Measurements from ENCODE around the gene MINK1.

DNA sequence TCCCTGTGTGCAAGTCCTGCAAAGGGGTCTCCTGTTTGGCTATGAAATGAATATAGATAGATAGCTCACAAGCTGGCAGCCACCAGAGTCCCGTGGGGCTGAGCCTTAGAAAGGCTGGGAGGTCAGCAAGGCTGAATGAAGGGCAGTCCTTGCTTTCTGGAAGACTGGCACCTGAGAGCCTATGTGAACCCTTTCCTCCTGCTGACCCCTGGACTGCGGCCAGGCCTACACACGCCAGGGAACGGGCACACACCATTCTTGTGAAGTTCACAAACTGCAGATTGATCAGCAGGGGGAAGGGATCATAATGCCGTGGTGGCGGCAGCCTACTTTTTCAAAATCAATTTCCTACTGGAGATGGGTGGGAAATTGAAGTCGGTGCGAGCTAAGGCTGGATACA lies 65.2 kb downstream of the MINK1 start:
- TF ChIP-seq, protein P1, sequence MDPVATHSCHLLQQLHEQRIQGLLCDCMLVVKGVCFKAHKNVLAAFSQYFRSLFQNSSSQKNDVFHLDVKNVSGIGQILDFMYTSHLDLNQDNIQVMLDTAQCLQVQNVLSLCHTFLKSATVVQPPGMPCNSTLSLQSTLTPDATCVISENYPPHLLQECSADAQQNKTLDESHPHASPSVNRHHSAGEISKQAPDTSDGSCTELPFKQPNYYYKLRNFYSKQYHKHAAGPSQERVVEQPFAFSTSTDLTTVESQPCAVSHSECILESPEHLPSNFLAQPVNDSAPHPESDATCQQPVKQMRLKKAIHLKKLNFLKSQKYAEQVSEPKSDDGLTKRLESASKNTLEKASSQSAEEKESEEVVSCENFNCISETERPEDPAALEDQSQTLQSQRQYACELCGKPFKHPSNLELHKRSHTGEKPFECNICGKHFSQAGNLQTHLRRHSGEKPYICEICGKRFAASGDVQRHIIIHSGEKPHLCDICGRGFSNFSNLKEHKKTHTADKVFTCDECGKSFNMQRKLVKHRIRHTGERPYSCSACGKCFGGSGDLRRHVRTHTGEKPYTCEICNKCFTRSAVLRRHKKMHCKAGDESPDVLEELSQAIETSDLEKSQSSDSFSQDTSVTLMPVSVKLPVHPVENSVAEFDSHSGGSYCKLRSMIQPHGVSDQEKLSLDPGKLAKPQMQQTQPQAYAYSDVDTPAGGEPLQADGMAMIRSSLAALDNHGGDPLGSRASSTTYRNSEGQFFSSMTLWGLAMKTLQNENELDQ (CRISPR knock-in tag; IDR thresholded peaks at IDR 0.05; ENCODE audit: borderline replicate concordance): no peak
- TF ChIP-seq SMC3 (IDR thresholded peaks at IDR 0.05; ENCODE audit: low read length) (no peak), BCL6 (CRISPR knock-in tag; IDR thresholded peaks at IDR 0.05) (no peak), EP300 (IDR thresholded peaks at IDR 0.05; ENCODE audit: low read depth in 2 of 2, low read length in 2 of 2) (no peak), EP300 (CRISPR knock-in tag; IDR thresholded peaks at IDR 0.05; ENCODE audit: borderline replicate concordance) (no peak), POLR2AphosphoS5 (IDR thresholded peaks at IDR 0.05; ENCODE audit: low read depth, low read length) (no peak), ASH2L (IDR thresholded peaks at IDR 0.05; ENCODE audit: insufficient read length, low read depth, low read length) (no peak), CBFB (CRISPR knock-in tag; IDR thresholded peaks at IDR 0.05) (no peak), YY1 (IDR thresholded peaks at IDR 0.05; ENCODE audit: insufficient read depth, insufficient replicate concordance, low read depth, low read length) (no peak), REPIN1 (CRISPR knock-in tag; IDR thresholded peaks at IDR 0.05; ENCODE audit: borderline replicate concordance, low read depth) (no peak), KDM4B (CRISPR knock-in tag; IDR thresholded peaks at IDR 0.05) (no peak), ZNF772 (CRISPR knock-in tag; IDR thresholded peaks at IDR 0.05) (no peak)
- TF ChIP-seq, protein P2, sequence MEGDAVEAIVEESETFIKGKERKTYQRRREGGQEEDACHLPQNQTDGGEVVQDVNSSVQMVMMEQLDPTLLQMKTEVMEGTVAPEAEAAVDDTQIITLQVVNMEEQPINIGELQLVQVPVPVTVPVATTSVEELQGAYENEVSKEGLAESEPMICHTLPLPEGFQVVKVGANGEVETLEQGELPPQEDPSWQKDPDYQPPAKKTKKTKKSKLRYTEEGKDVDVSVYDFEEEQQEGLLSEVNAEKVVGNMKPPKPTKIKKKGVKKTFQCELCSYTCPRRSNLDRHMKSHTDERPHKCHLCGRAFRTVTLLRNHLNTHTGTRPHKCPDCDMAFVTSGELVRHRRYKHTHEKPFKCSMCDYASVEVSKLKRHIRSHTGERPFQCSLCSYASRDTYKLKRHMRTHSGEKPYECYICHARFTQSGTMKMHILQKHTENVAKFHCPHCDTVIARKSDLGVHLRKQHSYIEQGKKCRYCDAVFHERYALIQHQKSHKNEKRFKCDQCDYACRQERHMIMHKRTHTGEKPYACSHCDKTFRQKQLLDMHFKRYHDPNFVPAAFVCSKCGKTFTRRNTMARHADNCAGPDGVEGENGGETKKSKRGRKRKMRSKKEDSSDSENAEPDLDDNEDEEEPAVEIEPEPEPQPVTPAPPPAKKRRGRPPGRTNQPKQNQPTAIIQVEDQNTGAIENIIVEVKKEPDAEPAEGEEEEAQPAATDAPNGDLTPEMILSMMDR (CRISPR knock-in tag; IDR thresholded peaks at IDR 0.05): no peak
- TF ChIP-seq, protein P3, sequence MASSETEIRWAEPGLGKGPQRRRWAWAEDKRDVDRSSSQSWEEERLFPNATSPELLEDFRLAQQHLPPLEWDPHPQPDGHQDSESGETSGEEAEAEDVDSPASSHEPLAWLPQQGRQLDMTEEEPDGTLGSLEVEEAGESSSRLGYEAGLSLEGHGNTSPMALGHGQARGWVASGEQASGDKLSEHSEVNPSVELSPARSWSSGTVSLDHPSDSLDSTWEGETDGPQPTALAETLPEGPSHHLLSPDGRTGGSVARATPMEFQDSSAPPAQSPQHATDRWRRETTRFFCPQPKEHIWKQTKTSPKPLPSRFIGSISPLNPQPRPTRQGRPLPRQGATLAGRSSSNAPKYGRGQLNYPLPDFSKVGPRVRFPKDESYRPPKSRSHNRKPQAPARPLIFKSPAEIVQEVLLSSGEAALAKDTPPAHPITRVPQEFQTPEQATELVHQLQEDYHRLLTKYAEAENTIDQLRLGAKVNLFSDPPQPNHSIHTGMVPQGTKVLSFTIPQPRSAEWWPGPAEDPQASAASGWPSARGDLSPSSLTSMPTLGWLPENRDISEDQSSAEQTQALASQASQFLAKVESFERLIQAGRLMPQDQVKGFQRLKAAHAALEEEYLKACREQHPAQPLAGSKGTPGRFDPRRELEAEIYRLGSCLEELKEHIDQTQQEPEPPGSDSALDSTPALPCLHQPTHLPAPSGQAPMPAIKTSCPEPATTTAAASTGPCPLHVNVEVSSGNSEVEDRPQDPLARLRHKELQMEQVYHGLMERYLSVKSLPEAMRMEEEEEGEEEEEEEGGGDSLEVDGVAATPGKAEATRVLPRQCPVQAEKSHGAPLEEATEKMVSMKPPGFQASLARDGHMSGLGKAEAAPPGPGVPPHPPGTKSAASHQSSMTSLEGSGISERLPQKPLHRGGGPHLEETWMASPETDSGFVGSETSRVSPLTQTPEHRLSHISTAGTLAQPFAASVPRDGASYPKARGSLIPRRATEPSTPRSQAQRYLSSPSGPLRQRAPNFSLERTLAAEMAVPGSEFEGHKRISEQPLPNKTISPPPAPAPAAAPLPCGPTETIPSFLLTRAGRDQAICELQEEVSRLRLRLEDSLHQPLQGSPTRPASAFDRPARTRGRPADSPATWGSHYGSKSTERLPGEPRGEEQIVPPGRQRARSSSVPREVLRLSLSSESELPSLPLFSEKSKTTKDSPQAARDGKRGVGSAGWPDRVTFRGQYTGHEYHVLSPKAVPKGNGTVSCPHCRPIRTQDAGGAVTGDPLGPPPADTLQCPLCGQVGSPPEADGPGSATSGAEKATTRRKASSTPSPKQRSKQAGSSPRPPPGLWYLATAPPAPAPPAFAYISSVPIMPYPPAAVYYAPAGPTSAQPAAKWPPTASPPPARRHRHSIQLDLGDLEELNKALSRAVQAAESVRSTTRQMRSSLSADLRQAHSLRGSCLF (CRISPR knock-in tag; IDR thresholded peaks at IDR 0.05; ENCODE audit: borderline replicate concordance): no peak
